ENCODE measurements around the gene IL15.
"Not testable (repeated sequence)": the region's sequence is repeated elsewhere in the genome, so short reads cannot be mapped to it uniquely, and the experiment has no call there.

The IL15 gene

GRCh38 chr4:141731481-141731880 lies 95.1 kb downstream of the IL15 start:
- Mint-ChIP-seq H3K4me1 (no peaks in the 10 kb centered on the region), H3K27me3 (no peaks in the 10 kb centered on the region), H3K4me3 (no peak overlapping the region), H3K9me3 (peaks cover 0 to 4% of the 10 kb centered on the region in 2 donors), H3K36me3 (peaks cover 2 to 12% of the 10 kb centered on the region in 2 donors), H3K27ac (no peak overlapping the region)
- ATAC-seq (replicated peaks) (no peak), DNase-seq (no peak)

GRCh38 chr4:141739636-141740035 lies 103.3 kb downstream of the IL15 start:
- Mint-ChIP-seq H3K36me3 (peaks cover 3 to 7% of the 10 kb centered on the region in 2 donors), H3K9me3 (peaks cover 25 to 26% of the 10 kb centered on the region in 2 donors), H3K27me3 (no peaks in the 10 kb centered on the region), H3K4me3 (no peak overlapping the region), H3K4me1 (no peaks in the 10 kb centered on the region), H3K27ac (no peak overlapping the region)
- DNase-seq (no peak), ATAC-seq (replicated peaks) (no peak)

GRCh38 chr4:141746026-141746425 lies 109.6 kb downstream of the IL15 start:
- no peak for DNase-seq
- no peak for ATAC-seq (replicated peaks)
- H3K36me3 Mint-ChIP-seq = peaks cover 0 to 2% of the 10 kb centered on the region in 2 donors
- peaks cover 9 to 10% of the 10 kb centered on the region in 2 donors for H3K9me3 Mint-ChIP-seq
- no peaks in the 10 kb centered on the region for H3K4me1 Mint-ChIP-seq
- H3K27me3 Mint-ChIP-seq = no peaks in the 10 kb centered on the region
- no peak overlapping the region for H3K27ac Mint-ChIP-seq
- H3K4me3 Mint-ChIP-seq = no peak overlapping the region

GRCh38 chr4:141751806-141752205 lies 115.4 kb downstream of the IL15 start:
- not testable (repeated sequence) for ATAC-seq (replicated peaks); H3K9me3 Mint-ChIP-seq; H3K27me3 Mint-ChIP-seq; H3K36me3 Mint-ChIP-seq; H3K27ac Mint-ChIP-seq; H3K4me3 Mint-ChIP-seq; H3K4me1 Mint-ChIP-seq; DNase-seq

- Mint-ChIP-seq H3K4me3 (no peak overlapping the region), H3K4me1 (peaks cover 0 to 3% of the 10 kb centered on the region in 2 donors), H3K36me3 (no peaks in the 10 kb centered on the region), H3K27me3 (no peaks in the 10 kb centered on the region), H3K27ac (no peak overlapping the region), H3K9me3 (no peaks in the 10 kb centered on the region)
- no peak for DNase-seq
- no peak for ATAC-seq (replicated peaks)
These were observed 120.9 kb downstream of the IL15 start for GRCh38 chr4:141757287-141757686.

- Mint-ChIP-seq H3K27me3 (no peaks in the 10 kb centered on the region), H3K27ac (no peak overlapping the region), H3K36me3 (no peaks in the 10 kb centered on the region), H3K4me3 (no peak overlapping the region), H3K4me1 (peaks cover 0 to 3% of the 10 kb centered on the region in 2 donors), H3K9me3 (peaks cover under 1% of the 10 kb centered on the region in 2 donors)
- no peak for DNase-seq
- ATAC-seq (replicated peaks) = no peak
These were observed 123.5 kb downstream of the IL15 start for GRCh38 chr4:141759796-141760425.

- Mint-ChIP-seq H3K27me3 (no peaks in the 10 kb centered on the region), H3K36me3 (no peaks in the 10 kb centered on the region), H3K4me1 (peaks cover 0 to 3% of the 10 kb centered on the region in 2 donors), H3K9me3 (peaks cover 5% of the 10 kb centered on the region in 2 donors), H3K4me3 (no peak overlapping the region), H3K27ac (no peak overlapping the region)
- ATAC-seq (replicated peaks) (no peak), DNase-seq (no peak)
These were observed 125.5 kb downstream of the IL15 start for GRCh38 chr4:141761926-141762325.

- Mint-ChIP-seq H3K27ac (no peak overlapping the region), H3K9me3 (peaks cover 5% of the 10 kb centered on the region in 2 donors), H3K36me3 (no peaks in the 10 kb centered on the region), H3K4me3 (no peak overlapping the region), H3K4me1 (peaks cover 0 to under 1% of the 10 kb centered on the region in 2 donors), H3K27me3 (no peaks in the 10 kb centered on the region)
- DNase-seq = no peak
- no peak for ATAC-seq (replicated peaks)
These were observed 127.0 kb downstream of the IL15 start for GRCh38 chr4:141763374-141763773.

- Mint-ChIP-seq H3K27me3 (no peaks in the 10 kb centered on the region), H3K27ac (no peak overlapping the region), H3K4me1 (peaks cover 0 to 6% of the 10 kb centered on the region in 2 donors), H3K4me3 (no peak overlapping the region), H3K36me3 (no peaks in the 10 kb centered on the region), H3K9me3 (peaks cover 5% of the 10 kb centered on the region in 2 donors)
- ATAC-seq (replicated peaks) (no peak), DNase-seq (no peak)
These were observed 132.6 kb downstream of the IL15 start for GRCh38 chr4:141768954-141769353.

GRCh38 chr4:141771889-141772830 lies 135.8 kb downstream of the IL15 start:
- no peak for ATAC-seq (replicated peaks)
- H3K27ac Mint-ChIP-seq = no peak overlapping the region
- no peak for DNase-seq
- no peaks in the 10 kb centered on the region for H3K27me3 Mint-ChIP-seq
- no peaks in the 10 kb centered on the region for H3K9me3 Mint-ChIP-seq
- peaks cover 0 to 6% of the 10 kb centered on the region in 2 donors for H3K4me1 Mint-ChIP-seq
- no peak overlapping the region for H3K4me3 Mint-ChIP-seq
- H3K36me3 Mint-ChIP-seq = no peaks in the 10 kb centered on the region

- Mint-ChIP-seq H3K4me1 (peaks cover 0 to 6% of the 10 kb centered on the region in 2 donors), H3K27me3 (no peaks in the 10 kb centered on the region), H3K4me3 (no peak overlapping the region), H3K9me3 (no peaks in the 10 kb centered on the region), H3K27ac (no peak overlapping the region), H3K36me3 (no peaks in the 10 kb centered on the region)
- ATAC-seq (replicated peaks) (no peak), DNase-seq (no peak)
These were observed 136.5 kb downstream of the IL15 start for GRCh38 chr4:141772838-141773237.

GRCh38 chr4:141782205-141782604 lies 145.8 kb downstream of the IL15 start:
- DNase-seq = no peak
- peaks cover 0 to 2% of the 10 kb centered on the region in 2 donors for H3K4me1 Mint-ChIP-seq
- no peaks in the 10 kb centered on the region for H3K36me3 Mint-ChIP-seq
- peaks cover 4 to 12% of the 10 kb centered on the region in 2 donors for H3K9me3 Mint-ChIP-seq
- no peak overlapping the region for H3K4me3 Mint-ChIP-seq
- no peaks in the 10 kb centered on the region for H3K27me3 Mint-ChIP-seq
- H3K27ac Mint-ChIP-seq = no peak overlapping the region
- no peak for ATAC-seq (replicated peaks)

All from stimulated activated naive B cell treated with anti-CD40 and anti-IgM and Interleukin-4, amounts not matched to agents 10 μg/mL and 1 μg/mL and 100 μg/mL, for 72 hours (primary cell).